ENCODE measurements around the gene HMGN1. TPM values are rescaled to one million over a fixed set of nuclear protein-coding genes. Genes with fewer than 3 reads are reported as not detected.

HMGN1 gene
- total RNA-seq, 1 experiment from 2014 or later = 293 TPM

DNA sequence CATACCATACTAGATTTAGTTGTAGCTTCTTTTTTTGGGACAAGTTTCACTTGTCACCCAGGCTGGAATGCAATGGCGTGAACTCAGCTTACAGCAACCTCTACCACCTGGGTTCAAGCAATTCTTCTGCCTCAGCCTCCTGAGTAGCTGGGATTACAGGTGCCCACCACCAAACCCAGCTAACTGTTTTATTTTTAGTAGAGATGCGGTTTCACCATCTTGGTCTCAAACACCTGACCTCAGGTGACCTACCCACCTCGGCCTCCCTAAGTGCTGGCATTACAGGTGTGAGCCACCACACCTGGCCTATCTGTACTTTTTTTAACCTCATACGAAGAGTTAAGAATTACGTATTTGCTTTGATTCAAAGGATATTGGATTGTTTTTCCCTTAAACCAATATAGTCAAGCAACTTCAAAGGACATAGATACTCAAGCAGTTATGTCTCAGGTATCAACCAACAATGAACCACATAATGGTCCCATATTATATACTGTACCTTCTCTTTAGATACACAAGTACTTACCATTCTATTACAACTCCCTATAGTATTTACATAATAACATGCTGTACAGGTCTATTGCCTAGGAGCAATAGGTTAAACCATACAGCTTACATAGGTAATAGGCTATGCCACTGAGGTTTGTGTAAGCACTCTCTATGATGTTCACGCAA is 7.5 kb downstream of the HMGN1 start:
- H3K36me3 ChIP-seq (ENCODE audit: control insufficient read depth, insufficient read depth, low read length) = peaks cover 25% of the 10 kb centered on the region
- TF ChIP-seq TCF7L2 (IDR thresholded peaks at IDR 0.05; ENCODE audit: low read depth, low read length) = no peak
- TF ChIP-seq POLR2AphosphoS5 (IDR thresholded peaks at IDR 0.05; ENCODE audit: low read depth, low read length) = no peak; the same call in 1 of the 2 replicates
- TF ChIP-seq, protein P1, sequence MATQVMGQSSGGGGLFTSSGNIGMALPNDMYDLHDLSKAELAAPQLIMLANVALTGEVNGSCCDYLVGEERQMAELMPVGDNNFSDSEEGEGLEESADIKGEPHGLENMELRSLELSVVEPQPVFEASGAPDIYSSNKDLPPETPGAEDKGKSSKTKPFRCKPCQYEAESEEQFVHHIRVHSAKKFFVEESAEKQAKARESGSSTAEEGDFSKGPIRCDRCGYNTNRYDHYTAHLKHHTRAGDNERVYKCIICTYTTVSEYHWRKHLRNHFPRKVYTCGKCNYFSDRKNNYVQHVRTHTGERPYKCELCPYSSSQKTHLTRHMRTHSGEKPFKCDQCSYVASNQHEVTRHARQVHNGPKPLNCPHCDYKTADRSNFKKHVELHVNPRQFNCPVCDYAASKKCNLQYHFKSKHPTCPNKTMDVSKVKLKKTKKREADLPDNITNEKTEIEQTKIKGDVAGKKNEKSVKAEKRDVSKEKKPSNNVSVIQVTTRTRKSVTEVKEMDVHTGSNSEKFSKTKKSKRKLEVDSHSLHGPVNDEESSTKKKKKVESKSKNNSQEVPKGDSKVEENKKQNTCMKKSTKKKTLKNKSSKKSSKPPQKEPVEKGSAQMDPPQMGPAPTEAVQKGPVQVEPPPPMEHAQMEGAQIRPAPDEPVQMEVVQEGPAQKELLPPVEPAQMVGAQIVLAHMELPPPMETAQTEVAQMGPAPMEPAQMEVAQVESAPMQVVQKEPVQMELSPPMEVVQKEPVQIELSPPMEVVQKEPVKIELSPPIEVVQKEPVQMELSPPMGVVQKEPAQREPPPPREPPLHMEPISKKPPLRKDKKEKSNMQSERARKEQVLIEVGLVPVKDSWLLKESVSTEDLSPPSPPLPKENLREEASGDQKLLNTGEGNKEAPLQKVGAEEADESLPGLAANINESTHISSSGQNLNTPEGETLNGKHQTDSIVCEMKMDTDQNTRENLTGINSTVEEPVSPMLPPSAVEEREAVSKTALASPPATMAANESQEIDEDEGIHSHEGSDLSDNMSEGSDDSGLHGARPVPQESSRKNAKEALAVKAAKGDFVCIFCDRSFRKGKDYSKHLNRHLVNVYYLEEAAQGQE (IDR thresholded peaks at IDR 0.05; ENCODE audit: insufficient read depth in 1 of 2, low read depth in 2 of 2, low read length in 1 of 2) = no peak
- TF ChIP-seq, protein P2, sequence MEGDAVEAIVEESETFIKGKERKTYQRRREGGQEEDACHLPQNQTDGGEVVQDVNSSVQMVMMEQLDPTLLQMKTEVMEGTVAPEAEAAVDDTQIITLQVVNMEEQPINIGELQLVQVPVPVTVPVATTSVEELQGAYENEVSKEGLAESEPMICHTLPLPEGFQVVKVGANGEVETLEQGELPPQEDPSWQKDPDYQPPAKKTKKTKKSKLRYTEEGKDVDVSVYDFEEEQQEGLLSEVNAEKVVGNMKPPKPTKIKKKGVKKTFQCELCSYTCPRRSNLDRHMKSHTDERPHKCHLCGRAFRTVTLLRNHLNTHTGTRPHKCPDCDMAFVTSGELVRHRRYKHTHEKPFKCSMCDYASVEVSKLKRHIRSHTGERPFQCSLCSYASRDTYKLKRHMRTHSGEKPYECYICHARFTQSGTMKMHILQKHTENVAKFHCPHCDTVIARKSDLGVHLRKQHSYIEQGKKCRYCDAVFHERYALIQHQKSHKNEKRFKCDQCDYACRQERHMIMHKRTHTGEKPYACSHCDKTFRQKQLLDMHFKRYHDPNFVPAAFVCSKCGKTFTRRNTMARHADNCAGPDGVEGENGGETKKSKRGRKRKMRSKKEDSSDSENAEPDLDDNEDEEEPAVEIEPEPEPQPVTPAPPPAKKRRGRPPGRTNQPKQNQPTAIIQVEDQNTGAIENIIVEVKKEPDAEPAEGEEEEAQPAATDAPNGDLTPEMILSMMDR (IDR thresholded peaks at IDR 0.05) = no peak
- no peak for TF ChIP-seq SIN3A (IDR thresholded peaks at IDR 0.05; ENCODE audit: borderline replicate concordance, insufficient read depth, low read depth, low read length)
- H3K9me3 ChIP-seq (ENCODE audit: control insufficient read depth, insufficient read depth, low read depth, low read length) = no peaks in the 10 kb centered on the region
- intact Hi-C loops (cut with micrococcal nuclease; ENCODE audit: unreplicated experiment) (no loop called here), in situ Hi-C loops (cut with HindIII; ENCODE audit: low pct_unique_long_range_greater_than_20kb, low sequenced_read_pairs) (no loop called here)
- CTCF ChIA-PET = no interaction called here
- POLR2A ChIA-PET = interaction anchor here (0.6 kb wide), 1 partner anchor 538 kb away, joined by 3 read pairs; no protein-coding TSS in a partner anchor
- no peaks in the 10 kb centered on the region; the same call in 1 of the 2 replicates for H3K4me1 ChIP-seq (ENCODE audit: control insufficient read depth, insufficient read depth, low read length)
- no peak overlapping the region for H3K27ac ChIP-seq (ENCODE audit: low read length)
- no peak overlapping the region for H3K4me3 ChIP-seq (ENCODE audit: low read depth in 2 of 2, low read length in 2 of 2)
- no TSS peak for BruUV-seq (replicated peaks)
- no peaks in the 10 kb centered on the region for H3K27me3 ChIP-seq (ENCODE audit: control insufficient read depth, insufficient read depth, low read length)
- ATAC-seq (no peak), DNase-seq (ENCODE audit: low read depth, low spot score) (no peak)

DNA sequence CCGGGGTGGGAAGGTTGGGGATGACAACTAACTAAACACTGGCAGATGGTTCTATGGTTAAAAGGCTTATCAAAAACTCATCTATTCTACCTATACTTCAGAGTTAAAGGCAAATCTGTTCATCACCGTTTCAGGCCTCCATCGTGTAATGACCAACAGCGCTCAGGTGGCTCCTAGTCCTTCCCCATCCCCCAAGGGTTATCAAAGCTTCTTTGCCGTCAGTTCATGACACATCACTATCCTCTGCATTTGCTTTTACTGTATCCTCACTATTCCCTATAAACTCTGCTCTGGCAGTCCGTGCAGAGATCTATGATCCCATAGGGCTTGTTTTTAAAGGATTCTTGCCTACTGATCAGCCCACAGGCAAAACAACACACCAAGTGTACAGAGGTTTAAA is 8.2 kb downstream of the HMGN1 start:
- intact Hi-C loops (cut with micrococcal nuclease; ENCODE audit: unreplicated experiment) = no loop called here
- Histone ChIP-seq H3K4me1 (ENCODE audit: control insufficient read depth, insufficient read depth, low read length) (no peaks in the 10 kb centered on the region), H3K36me3 (ENCODE audit: control insufficient read depth, insufficient read depth, low read length) (peaks cover 18% of the 10 kb centered on the region; the same call in 1 of the 2 replicates), H3K9me3 (ENCODE audit: control insufficient read depth, insufficient read depth, low read depth, low read length) (no peaks in the 10 kb centered on the region), H3K27ac (ENCODE audit: low read length) (no peak overlapping the region), H3K27me3 (ENCODE audit: control insufficient read depth, insufficient read depth, low read length) (no peaks in the 10 kb centered on the region), H3K4me3 (ENCODE audit: low read depth in 2 of 2, low read length in 2 of 2) (no peak overlapping the region)
- no peak; the same call in 1 of the 2 replicates for ATAC-seq
- ChIA-PET POLR2A (no interaction called here), CTCF (no interaction called here)
- DNase-seq (ENCODE audit: low read depth, low spot score) = no peak
- TF ChIP-seq, protein P1 (IDR thresholded peaks at IDR 0.05; ENCODE audit: insufficient read depth in 1 of 2, low read depth in 2 of 2, low read length in 1 of 2) = no peak
- TF ChIP-seq TCF7L2 (IDR thresholded peaks at IDR 0.05; ENCODE audit: low read depth, low read length) = no peak
- TF ChIP-seq, protein P2 (IDR thresholded peaks at IDR 0.05) = no peak
- in situ Hi-C loops (cut with HindIII; ENCODE audit: low pct_unique_long_range_greater_than_20kb, low sequenced_read_pairs) = no loop called here
- BruUV-seq (replicated peaks) = no TSS peak

Data from Panc1 (cell line).